WTC11 (cell line): ENCODE data around the gene TACC2. TPM values are rescaled to one million over a fixed set of nuclear protein-coding genes. Genes with fewer than 3 reads are reported as not detected.
"Not testable (repeated sequence)": the region's sequence is repeated elsewhere in the genome, so short reads cannot be mapped to it uniquely, and the experiment has no call there.

ENCODE experiments used
- ATAC-seq: fragments of 200-7000 bp; cut with Tn5 transposase; 2 replicates; pipeline ENCODE4 v1.10.0; 2021; ENCODE audit warnings: mild to moderate bottlenecking, moderate library complexity
- CTCF ChIA-PET: fragments of 300-600 bp; sonication (Branson Sonifier 250); formaldehyde crosslinking; loops from one replicate; lab custom pipeline; 2021; ENCODE audit warnings: antibody characterized with exemption; lab: Charles Lee
- POLR2A ChIA-PET: fragments of 350-600 bp; sonication (Branson Sonifier 250); formaldehyde crosslinking; loops from one replicate; lab custom pipeline; 2021; ENCODE audit warnings: antibody characterized with exemption; lab: Charles Lee
- DNase-seq: peaks from one replicate; pipeline ENCODE4 v3.0.0; 2021; ENCODE audit warnings: low spot score
- H3K27ac Mint-ChIP-seq: 2 replicates; pipeline ENCODE4 v1.8.0; 2021; ENCODE audit warnings: mixed read lengths
- H3K27me3 Mint-ChIP-seq: 2 replicates; pipeline ENCODE4 v1.8.0; 2021; ENCODE audit warnings: low read depth, mild to moderate bottlenecking, moderate library complexity, mixed read lengths
- H3K36me3 Mint-ChIP-seq: 2 replicates; pipeline ENCODE4 v1.8.0; 2021; ENCODE audit warnings: mixed read lengths
- H3K4me1 Mint-ChIP-seq: 2 replicates; pipeline ENCODE4 v1.8.0; 2022; ENCODE audit warnings: mixed read lengths
- H3K4me3 Mint-ChIP-seq: 2 replicates; pipeline ENCODE4 v1.8.0; 2021; ENCODE audit warnings: mild to moderate bottlenecking, moderate library complexity, mixed read lengths
- H3K9me3 Mint-ChIP-seq: 2 replicates; pipeline ENCODE4 v1.8.0; 2021; ENCODE audit warnings: mixed read lengths
- CBFB ChIP-seq: sonication (generic); formaldehyde crosslinking; IDR thresholded peaks from 2 replicates; pipeline ENCODE4 v1.8.1; 2022; ENCODE audit warnings: mild to moderate bottlenecking, low read depth, missing genetic modification reagents
- GABPB1 ChIP-seq: sonication (generic); formaldehyde crosslinking; IDR thresholded peaks from 2 replicates; pipeline ENCODE4 v1.8.1; 2023; ENCODE audit warnings: mild to moderate bottlenecking, missing genetic modification reagents
- KAT7 ChIP-seq: sonication (generic); formaldehyde crosslinking; IDR thresholded peaks from 2 replicates; pipeline ENCODE4 v1.8.1; 2023; ENCODE audit warnings: missing genetic modification reagents, mild to moderate bottlenecking, borderline replicate concordance
- NFATC4 ChIP-seq: fragments of 250-450 bp; sonication (Bioruptor Pico); IDR thresholded peaks from 2 replicates; pipeline ENCODE4 v1.9.0; 2021; ENCODE audit warnings: mild to moderate bottlenecking
- SP1 ChIP-seq: sonication (generic); formaldehyde crosslinking; conservative IDR thresholded peaks from 2 replicates; pipeline ENCODE4 v1.8.1; 2022; ENCODE audit warnings: missing genetic modification reagents
- TCF7 ChIP-seq: sonication (generic); formaldehyde crosslinking; IDR thresholded peaks from 2 replicates; pipeline ENCODE4 v1.8.0; 2022; ENCODE audit warnings: mild to moderate bottlenecking, low read depth, missing genetic modification reagents, moderate library complexity
- TEAD1 ChIP-seq: sonication (generic); formaldehyde crosslinking; IDR thresholded peaks from 2 replicates; pipeline ENCODE4 v1.8.0; 2022; ENCODE audit warnings: mild to moderate bottlenecking, missing genetic modification reagents
- ZBTB21 ChIP-seq: sonication (generic); formaldehyde crosslinking; IDR thresholded peaks from 2 replicates; pipeline ENCODE4 v1.8.1; 2023; ENCODE audit warnings: mild to moderate bottlenecking, missing genetic modification reagents, borderline replicate concordance
- ZNF219 ChIP-seq: sonication (generic); formaldehyde crosslinking; IDR thresholded peaks from 2 replicates; pipeline ENCODE4 v1.8.0; 2023; ENCODE audit warnings: missing genetic modification reagents, mild to moderate bottlenecking, borderline replicate concordance
- total RNA-seq: library from RNA; stranded (reverse); gene quantifications from 3 replicates; pipeline ENCODE4 v1.2.3, GENCODE V29; 2021
- TF ChIP-seq, protein P1 (sequence below): sonication (generic); formaldehyde crosslinking; IDR thresholded peaks from 2 replicates; pipeline ENCODE4 v1.8.1; 2023; ENCODE audit warnings: mild to moderate bottlenecking, missing genetic modification reagents
- TF ChIP-seq, protein P2 (sequence below): sonication (generic); formaldehyde crosslinking; IDR thresholded peaks from 2 replicates; pipeline ENCODE4 v1.8.1; 2022; ENCODE audit warnings: low read depth, missing genetic modification reagents, borderline replicate concordance
- TF ChIP-seq, protein P3 (sequence below): fragments of 200-600 bp; IDR thresholded peaks from 2 replicates; pipeline ENCODE4 v1.8.0; 2022; ENCODE audit warnings: antibody characterized with exemption
- TF ChIP-seq, protein P4 (sequence below): sonication (generic); formaldehyde crosslinking; IDR thresholded peaks from 2 replicates; pipeline ENCODE4 v1.8.0; 2023; ENCODE audit warnings: missing genetic modification reagents
- TF ChIP-seq, protein P5 (sequence below): sonication (generic); formaldehyde crosslinking; IDR thresholded peaks from 2 replicates; pipeline ENCODE4 v1.8.1; 2023; ENCODE audit warnings: mild to moderate bottlenecking, missing genetic modification reagents, moderate library complexity

TACC2 gene
- total RNA-seq, 1 experiment from 2014 or later, result 28.9 TPM

DNA sequence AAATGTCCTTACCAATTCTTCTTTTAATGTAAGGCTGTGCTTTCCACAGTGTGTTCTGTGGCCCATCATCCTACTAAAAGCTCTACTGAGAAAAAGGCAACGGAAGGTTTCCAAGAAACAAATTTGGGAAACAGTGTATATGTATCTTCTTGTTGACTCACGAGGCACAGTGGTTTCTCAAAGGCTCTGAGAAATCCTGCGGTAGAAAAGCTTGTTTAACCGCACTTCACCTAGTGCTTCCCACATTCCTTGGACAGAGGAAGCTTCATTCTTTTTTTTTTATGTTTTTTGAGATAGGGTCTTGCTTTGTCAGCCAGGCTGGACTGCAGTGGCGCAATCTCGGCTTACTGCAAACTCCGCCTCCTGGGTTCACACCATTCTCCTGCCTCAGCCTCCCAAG lies 84.5 kb downstream of the TACC2 start:
- CTCF ChIA-PET, result no interaction called here
- ATAC-seq, result no peak

DNA sequence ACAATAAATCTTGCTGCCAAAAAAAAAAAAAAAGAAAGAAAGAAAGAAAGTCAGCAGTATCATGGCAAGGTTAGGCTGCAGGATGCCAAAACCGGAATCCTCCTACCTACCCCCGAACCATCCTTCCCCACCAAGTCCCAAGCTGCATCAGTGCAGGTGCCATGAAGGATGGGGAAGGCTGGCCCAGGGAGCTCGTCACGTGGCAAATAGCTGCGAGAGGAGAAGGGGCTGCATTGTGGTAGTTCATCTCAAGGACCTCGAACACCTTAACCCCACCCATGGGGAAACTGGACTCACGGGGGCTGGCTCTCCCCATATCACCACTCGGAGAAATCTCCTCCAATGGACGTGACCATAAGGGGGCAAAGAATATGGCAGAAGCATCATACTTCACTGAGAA lies 86.2 kb downstream of the TACC2 start:
- ChIA-PET POLR2A (no interaction called here), CTCF (no interaction called here)

More for the DNA sequence above, 84.5 kb downstream of the TACC2 start:
- Mint-ChIP-seq H3K27ac (no peak overlapping the region), H3K27me3 (no peaks in the 10 kb centered on the region), H3K4me1 (no peaks in the 10 kb centered on the region), H3K9me3 (no peaks in the 10 kb centered on the region), H3K36me3 (no peaks in the 10 kb centered on the region), H3K4me3 (no peak overlapping the region)
- DNase-seq, result no peak
- no peak for TF ChIP-seq ZNF219
- TF ChIP-seq CBFB (CRISPR knock-in tag), result no peak
- TF ChIP-seq ZBTB21 (CRISPR knock-in tag), result no peak
- TF ChIP-seq TEAD1 (CRISPR knock-in tag), result no peak
- TF ChIP-seq, protein P1, sequence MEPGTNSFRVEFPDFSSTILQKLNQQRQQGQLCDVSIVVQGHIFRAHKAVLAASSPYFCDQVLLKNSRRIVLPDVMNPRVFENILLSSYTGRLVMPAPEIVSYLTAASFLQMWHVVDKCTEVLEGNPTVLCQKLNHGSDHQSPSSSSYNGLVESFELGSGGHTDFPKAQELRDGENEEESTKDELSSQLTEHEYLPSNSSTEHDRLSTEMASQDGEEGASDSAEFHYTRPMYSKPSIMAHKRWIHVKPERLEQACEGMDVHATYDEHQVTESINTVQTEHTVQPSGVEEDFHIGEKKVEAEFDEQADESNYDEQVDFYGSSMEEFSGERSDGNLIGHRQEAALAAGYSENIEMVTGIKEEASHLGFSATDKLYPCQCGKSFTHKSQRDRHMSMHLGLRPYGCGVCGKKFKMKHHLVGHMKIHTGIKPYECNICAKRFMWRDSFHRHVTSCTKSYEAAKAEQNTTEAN, result no peak
- TF ChIP-seq, protein P2, sequence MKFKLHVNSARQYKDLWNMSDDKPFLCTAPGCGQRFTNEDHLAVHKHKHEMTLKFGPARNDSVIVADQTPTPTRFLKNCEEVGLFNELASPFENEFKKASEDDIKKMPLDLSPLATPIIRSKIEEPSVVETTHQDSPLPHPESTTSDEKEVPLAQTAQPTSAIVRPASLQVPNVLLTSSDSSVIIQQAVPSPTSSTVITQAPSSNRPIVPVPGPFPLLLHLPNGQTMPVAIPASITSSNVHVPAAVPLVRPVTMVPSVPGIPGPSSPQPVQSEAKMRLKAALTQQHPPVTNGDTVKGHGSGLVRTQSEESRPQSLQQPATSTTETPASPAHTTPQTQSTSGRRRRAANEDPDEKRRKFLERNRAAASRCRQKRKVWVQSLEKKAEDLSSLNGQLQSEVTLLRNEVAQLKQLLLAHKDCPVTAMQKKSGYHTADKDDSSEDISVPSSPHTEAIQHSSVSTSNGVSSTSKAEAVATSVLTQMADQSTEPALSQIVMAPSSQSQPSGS (CRISPR knock-in tag), result no peak
- no peak for TF ChIP-seq SP1 (CRISPR knock-in tag)
- TF ChIP-seq NFATC4 (CRISPR knock-in tag), result no peak
- no peak for TF ChIP-seq KAT7 (CRISPR knock-in tag)
- TF ChIP-seq, protein P3, sequence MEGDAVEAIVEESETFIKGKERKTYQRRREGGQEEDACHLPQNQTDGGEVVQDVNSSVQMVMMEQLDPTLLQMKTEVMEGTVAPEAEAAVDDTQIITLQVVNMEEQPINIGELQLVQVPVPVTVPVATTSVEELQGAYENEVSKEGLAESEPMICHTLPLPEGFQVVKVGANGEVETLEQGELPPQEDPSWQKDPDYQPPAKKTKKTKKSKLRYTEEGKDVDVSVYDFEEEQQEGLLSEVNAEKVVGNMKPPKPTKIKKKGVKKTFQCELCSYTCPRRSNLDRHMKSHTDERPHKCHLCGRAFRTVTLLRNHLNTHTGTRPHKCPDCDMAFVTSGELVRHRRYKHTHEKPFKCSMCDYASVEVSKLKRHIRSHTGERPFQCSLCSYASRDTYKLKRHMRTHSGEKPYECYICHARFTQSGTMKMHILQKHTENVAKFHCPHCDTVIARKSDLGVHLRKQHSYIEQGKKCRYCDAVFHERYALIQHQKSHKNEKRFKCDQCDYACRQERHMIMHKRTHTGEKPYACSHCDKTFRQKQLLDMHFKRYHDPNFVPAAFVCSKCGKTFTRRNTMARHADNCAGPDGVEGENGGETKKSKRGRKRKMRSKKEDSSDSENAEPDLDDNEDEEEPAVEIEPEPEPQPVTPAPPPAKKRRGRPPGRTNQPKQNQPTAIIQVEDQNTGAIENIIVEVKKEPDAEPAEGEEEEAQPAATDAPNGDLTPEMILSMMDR, result no peak
- TF ChIP-seq, protein P4, sequence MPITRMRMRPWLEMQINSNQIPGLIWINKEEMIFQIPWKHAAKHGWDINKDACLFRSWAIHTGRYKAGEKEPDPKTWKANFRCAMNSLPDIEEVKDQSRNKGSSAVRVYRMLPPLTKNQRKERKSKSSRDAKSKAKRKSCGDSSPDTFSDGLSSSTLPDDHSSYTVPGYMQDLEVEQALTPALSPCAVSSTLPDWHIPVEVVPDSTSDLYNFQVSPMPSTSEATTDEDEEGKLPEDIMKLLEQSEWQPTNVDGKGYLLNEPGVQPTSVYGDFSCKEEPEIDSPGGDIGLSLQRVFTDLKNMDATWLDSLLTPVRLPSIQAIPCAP (CRISPR knock-in tag), result no peak
- TF ChIP-seq GABPB1 (CRISPR knock-in tag), result no peak
- POLR2A ChIA-PET, result no interaction called here

DNA sequence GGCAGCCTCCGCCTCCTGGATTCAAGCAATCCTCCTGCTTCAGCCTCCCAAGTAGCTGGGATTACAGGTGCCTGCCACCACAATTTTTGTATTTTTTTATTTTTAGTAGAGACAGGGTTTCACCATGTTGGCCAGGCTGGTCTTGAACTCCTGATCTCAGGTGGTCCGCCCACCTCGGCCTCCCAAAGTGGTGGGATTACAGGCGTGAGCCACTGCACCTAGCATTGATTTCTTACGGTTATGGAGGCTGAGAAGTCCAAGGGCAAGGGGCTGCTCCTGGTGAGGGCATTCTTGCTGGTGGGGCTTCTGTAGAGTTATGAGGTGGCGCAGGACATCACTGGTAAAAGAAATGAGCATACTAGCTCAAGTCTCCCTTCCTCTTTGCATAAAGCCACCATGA lies 86.9 kb downstream of the TACC2 start:
- H3K9me3 Mint-ChIP-seq, H3K36me3 Mint-ChIP-seq, POLR2A ChIA-PET, CTCF ChIA-PET, H3K4me1 Mint-ChIP-seq, H3K27ac Mint-ChIP-seq, DNase-seq, H3K27me3 Mint-ChIP-seq, H3K4me3 Mint-ChIP-seq, ATAC-seq: not testable (repeated sequence)

More for the DNA sequence above, 86.2 kb downstream of the TACC2 start:
- Mint-ChIP-seq H3K36me3 (no peaks in the 10 kb centered on the region), H3K27ac (no peak overlapping the region)
- TF ChIP-seq, protein P5, sequence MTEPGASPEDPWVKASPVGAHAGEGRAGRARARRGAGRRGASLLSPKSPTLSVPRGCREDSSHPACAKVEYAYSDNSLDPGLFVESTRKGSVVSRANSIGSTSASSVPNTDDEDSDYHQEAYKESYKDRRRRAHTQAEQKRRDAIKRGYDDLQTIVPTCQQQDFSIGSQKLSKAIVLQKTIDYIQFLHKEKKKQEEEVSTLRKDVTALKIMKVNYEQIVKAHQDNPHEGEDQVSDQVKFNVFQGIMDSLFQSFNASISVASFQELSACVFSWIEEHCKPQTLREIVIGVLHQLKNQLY (CRISPR knock-in tag), result no peak
- no peak for TF ChIP-seq TCF7 (CRISPR knock-in tag)
- TF ChIP-seq, all 79 proteins: peak for 0
- H3K4me1 Mint-ChIP-seq, result peaks cover 7% of the 10 kb centered on the region
- H3K27me3 Mint-ChIP-seq, result no peaks in the 10 kb centered on the region
- DNase-seq, result no peak
- no peak overlapping the region for H3K4me3 Mint-ChIP-seq
- no peaks in the 10 kb centered on the region for H3K9me3 Mint-ChIP-seq
- ATAC-seq, result no peak
